ENCODE results near the gene BCL7B.

GRCh38 chr7:73586911-73587310 is 29.4 kb upstream of the BCL7B start:
- TF ChIP-seq POLR2A (IDR thresholded peaks at IDR 0.05; ENCODE audit: low read length), result no peak
- no peak for TF ChIP-seq GATA1 (IDR thresholded peaks at IDR 0.05; ENCODE audit: low read depth, low read length)

Measured in erythroblast (primary cell).